ENCODE results near the gene SLC29A1. TPM values are rescaled to one million over a fixed set of nuclear protein-coding genes. Genes with fewer than 3 reads are reported as not detected.

The SLC29A1 gene
- total and polyA plus RNA-seq, 9 of the 15 experiments (the other 6 are each of a cell fraction or from before 2014, with no cell fraction given) = 18.9 to 170 (median 57.7) TPM

- TF ChIP-seq REST (IDR thresholded peaks at IDR 0.05; ENCODE audit: borderline replicate concordance) (peak; percentile 59), REST (CRISPR knock-in tag; IDR thresholded peaks at IDR 0.05; ENCODE audit: low read depth) (no peak), NR1H2 (CRISPR knock-in tag; IDR thresholded peaks at IDR 0.05) (no peak), ZBTB7A (IDR thresholded peaks at IDR 0.05; ENCODE audit: borderline replicate concordance, control insufficient read depth, low read depth, low read length) (peak; percentile 79; the same call in 1 of the 2 replicates), ZNF668 (CRISPR knock-in tag; IDR thresholded peaks at IDR 0.05) (no peak), HMG20A (CRISPR knock-in tag; conservative IDR thresholded peaks at IDR 0.05) (no peak), PYGO2 (tag; IDR thresholded peaks at IDR 0.05) (no peak)
These were observed 47.4 kb downstream of the SLC29A1 start (continued) for GRCh38 chr6:44270526-44271405.
